ENCODE data around the gene C12orf60.

The C12orf60 gene

DNA sequence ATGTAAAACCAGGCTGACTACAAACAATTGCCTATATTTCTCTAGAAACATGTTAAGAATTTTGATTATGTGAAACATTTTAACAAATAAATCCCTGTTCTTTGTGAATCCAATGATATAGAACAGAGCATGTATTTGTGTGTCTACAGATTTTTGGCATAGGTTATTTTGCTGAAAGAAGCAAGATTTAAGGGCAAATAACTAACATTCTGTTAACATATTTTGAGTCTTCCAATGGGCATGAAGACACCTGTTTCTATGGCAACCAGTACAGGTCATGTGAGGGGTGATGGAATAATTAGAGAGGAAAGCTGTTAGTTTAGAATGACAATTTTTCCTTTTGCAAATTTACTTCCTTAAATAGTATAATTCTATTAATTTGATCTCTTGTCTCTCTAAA lies 31.0 kb downstream of the C12orf60 start:
- DNase-seq (ENCODE audit: low read depth, low spot score) = no peak

- DNase-seq (ENCODE audit: low read depth, low spot score) = no peak
Observed at GRCh38 chr12:14836336-14837210, 33.1 kb downstream of the C12orf60 start.

GRCh38 chr12:14839262-14839661 lies 35.8 kb downstream of the C12orf60 start:
- no peak for DNase-seq (ENCODE audit: low read depth, low spot score)

- no peak for DNase-seq (ENCODE audit: low read depth, low spot score)
Observed at GRCh38 chr12:14840616-14841015, 37.1 kb downstream of the C12orf60 start.

DNA sequence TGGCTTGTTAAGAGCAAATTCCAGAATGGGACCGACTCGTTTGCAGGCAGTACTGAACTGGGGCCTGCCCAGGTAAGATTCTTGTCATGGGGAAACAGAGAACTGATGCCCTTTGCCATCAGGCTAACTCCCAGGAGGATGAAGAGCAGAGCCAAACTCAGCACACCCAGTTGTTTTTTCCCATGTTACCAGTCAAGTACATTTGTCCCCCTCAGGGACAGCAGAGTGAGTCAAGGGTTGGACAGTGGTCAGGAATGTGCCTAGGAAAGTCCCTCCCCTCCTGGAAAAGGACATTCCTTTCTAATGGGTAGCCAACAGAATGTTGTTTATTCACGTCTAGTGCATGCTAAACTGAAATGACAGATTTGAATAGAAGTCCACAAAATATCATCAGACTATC lies 38.3 kb downstream of the C12orf60 start:
- DNase-seq (ENCODE audit: low read depth, low spot score) = no peak

DNA sequence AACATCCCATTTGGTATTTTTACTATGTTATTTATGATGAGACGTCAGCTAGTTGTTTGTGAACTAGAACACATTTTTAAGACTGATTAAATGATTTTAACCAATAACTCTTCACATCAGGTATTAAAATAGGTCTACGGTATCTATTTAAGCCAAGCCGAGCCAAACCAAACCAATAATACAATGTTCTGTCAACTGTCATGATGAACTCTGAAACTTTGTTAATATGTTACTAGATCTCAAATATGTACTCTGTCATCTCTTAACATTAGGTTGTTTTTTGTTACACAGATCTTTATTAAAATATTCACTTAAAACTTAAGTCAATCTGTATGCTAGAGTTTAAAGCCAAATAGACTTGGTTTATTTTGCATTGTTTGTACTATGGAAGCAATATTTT lies 38.8 kb downstream of the C12orf60 start:
- no peak for DNase-seq (ENCODE audit: low read depth, low spot score)

DNA sequence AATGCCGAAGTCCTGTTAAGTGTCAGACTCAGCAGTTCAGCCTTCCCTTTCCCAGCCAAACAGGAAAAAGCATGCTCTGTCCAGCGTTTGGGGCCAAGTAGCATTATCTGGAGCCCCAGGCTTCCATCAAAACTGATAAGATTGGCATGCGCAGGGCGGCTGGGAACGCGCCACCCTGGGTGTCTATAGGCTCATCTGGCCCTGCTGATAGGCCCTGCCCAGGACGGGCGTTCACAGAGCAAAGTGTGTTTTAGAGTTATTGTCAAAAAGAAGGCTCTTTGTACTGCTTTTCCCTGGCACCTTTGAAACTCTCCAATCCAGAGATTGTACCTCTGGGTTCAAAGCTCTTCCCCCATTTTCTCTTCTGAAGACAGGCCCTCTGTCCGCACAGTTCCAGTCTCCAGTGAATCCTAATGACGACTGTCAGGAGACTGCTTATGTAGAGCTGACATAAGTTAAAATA lies 40.0 kb downstream of the C12orf60 start, which contains the start of gene ART4:
Gene ART4 (minus strand): TSS at position 102 of the 463 bp plus-strand sequence. CDS start 413 bp downstream, outside the sequence.
- no peak for DNase-seq (ENCODE audit: low read depth, low spot score)

DNA sequence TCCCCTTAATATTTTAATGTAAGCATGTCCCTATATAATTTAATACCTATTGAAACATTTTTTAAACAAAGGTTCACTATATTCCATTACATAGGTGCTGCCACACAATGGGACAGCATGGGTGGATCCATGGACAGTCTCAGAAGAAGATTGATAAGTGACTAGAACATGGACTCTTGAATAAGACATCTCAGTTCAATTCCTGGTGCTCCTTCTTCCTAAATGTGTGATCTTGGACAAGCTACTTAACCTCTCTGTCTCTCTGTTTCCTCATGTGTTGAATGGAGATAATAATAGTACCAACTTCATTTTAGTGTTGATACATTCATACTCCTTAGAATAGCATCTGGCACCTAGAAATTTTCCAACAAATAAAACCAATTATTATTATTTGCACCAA lies 40.9 kb downstream of the C12orf60 start:
- DNase-seq (ENCODE audit: low read depth, low spot score) = no peak

- peak; percentile 18 for DNase-seq (ENCODE audit: low read depth, low spot score)
Observed at GRCh38 chr12:14845350-14845750, 41.9 kb downstream of the C12orf60 start.

- no peak for DNase-seq (ENCODE audit: low read depth, low spot score)
Observed at GRCh38 chr12:14846042-14846587, 42.6 kb downstream of the C12orf60 start.

DNA sequence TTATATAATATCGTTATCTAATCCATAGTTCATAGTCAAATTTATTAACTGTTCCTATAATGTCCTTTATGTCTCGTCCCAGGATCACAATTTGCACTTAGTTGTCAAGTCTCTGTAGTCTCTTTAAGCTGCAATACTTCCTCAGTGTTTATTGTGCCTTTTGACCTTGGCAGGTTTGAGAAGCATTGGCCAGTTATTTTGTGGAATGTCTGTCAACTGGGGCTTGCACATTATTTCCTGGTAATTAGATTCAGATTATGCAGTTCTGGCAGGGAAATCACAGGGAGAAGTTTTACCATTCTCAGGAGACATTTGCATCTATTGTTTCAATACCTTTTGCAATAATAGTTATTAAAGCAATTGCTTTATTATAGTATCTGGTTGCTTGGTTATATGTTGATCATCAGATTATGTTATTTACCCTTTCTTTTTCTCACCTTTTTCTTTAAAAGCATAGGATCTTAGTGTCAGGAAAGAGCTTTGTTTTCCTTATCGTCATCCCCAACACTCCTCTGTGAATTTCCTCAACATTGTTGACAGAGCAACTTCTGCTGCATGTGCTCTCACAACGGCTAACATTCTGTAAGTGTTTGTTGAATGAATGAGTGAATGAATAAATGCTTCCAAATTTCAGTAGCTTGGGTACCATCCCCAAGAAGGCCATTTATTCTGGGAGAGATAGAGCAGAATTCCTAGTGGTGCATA lies 43.6 kb downstream of the C12orf60 start:
- DNase-seq (ENCODE audit: low read depth, low spot score) = no peak

DNA sequence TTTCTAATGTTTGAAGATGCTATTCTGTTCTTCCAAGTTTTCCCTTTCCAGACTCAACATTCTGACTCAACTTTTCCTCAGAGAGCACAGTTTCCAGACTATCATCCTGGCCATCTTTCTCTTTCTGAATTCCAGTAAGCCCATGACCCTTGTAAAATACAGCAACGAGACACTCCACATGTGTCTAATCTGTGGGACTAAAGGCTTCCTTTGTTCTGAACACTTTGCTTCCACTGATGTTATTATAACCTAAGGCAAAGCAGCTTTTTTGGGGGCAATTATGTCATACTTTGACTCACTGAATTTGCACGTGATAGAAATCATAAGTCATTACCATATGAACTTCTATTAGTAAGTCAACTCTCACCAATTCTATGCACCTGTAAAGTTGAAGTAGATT lies 46.2 kb downstream of the C12orf60 start:
- no peak for DNase-seq (ENCODE audit: low read depth, low spot score)

- DNase-seq (ENCODE audit: low read depth, low spot score) = no peak
Observed at GRCh38 chr12:14850929-14851663, 47.6 kb downstream of the C12orf60 start.

- DNase-seq (ENCODE audit: low read depth, low spot score) = no peak
Observed at GRCh38 chr12:14852880-14853279, 49.4 kb downstream of the C12orf60 start.

DNA sequence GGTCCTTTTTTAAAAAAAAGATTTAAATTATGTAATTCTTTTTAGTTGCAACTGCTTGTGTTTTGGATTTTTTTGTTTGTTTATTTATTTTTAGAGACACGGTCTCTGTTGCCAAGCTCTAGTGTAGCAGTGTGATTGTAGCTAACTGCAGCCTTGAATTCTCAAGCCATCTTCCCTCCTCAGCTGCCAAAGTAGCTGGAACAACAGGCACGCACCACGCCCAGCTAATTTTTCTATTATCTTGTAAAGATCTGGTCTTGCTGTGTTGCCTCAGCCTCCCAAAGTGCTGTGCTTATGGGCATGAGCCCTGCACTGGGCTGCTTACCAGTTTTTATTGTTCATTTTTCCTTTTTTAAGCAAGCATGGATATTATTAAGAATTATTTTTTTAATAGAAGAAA lies 50.5 kb downstream of the C12orf60 start:
- DNase-seq (ENCODE audit: low read depth, low spot score) = no peak

- no peak for DNase-seq (ENCODE audit: low read depth, low spot score)
Observed at GRCh38 chr12:14854586-14855183, 51.2 kb downstream of the C12orf60 start.

GRCh38 chr12:14858513-14858912 lies 55.0 kb downstream of the C12orf60 start:
- no peak for DNase-seq (ENCODE audit: low read depth, low spot score)

- DNase-seq (ENCODE audit: low read depth, low spot score) = no peak
Observed at GRCh38 chr12:14860490-14860889, 57.0 kb downstream of the C12orf60 start.

DNA sequence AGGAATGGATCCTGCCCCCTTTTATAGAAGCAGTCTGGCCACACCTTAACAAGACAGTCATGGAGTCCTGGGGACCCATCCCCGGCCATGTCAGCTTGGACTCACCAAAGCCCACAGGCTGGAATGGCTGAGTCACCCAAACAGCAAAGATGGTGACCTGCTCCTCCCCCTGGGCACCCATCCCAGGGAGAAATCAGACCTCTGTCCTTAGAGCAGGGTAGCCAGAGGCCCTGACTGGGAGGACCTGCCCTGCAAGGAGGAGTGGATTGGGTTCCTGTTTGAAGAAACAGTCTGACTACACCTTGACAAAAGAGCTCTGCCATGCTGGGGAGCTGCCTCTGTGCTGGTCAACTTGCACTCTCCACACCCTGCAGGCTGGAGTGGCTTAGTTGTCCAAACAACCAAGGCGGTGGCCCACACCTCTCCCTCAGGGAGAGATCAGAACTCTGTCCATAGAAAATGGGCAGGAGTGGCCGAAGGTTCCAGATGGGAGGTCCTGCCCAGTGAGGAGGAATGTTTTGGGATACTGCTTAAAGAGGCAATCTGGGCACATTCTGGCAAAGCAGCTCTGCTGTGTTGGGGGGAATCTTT lies 65.5 kb downstream of the C12orf60 start:
- DNase-seq (ENCODE audit: low read depth, low spot score) = no peak

DNA sequence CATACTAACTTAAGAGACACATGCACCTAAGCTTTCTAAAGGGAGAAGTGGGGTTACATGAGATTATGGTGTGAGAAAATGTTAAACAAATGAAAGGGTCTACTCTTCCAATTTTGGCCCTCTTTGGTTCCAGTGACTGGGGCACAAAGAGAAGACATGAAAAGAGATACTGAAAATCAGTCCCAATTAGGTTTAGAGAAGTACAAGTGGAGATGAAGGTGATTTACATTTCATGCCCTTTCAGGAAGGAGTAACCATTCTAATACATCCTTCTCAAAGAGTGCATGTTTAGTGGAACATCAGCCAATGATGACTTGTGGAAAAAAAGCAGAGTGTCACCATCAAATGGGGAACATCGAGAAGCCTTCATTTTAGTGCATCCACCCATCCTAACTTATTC lies 67.8 kb downstream of the C12orf60 start:
- DNase-seq (ENCODE audit: low read depth, low spot score) = no peak

- no peak for DNase-seq (ENCODE audit: low read depth, low spot score)
Observed at GRCh38 chr12:14871886-14872285, 68.4 kb downstream of the C12orf60 start.
